Parathyroid adenoma (tissue), 2 donors: ENCODE results near the gene LAMB1.

Experiments
- H2AFZ ChIP-seq: fragments of 300-600 bp; sonication (generic); one replicate; pipeline ENCODE4 v1.7.0; 2017; ENCODE audit warnings: antibody characterized with exemption, mild to moderate bottlenecking
- H3K27ac ChIP-seq: fragments of 300-600 bp; sonication (generic); one replicate; pipeline ENCODE4 v1.7.0; 2017
- H3K27me3 ChIP-seq: fragments of 300-600 bp; sonication (generic); one replicate; pipeline ENCODE4 v1.7.0; 2017; ENCODE audit warnings: low read length; ENCODE audit not compliant: control insufficient read depth, insufficient read depth
- H3K36me3 ChIP-seq: fragments of 300-600 bp; sonication (generic); one replicate; pipeline ENCODE4 v1.7.0; 2017; ENCODE audit warnings: low read length; ENCODE audit not compliant: control insufficient read depth, insufficient read depth
- H3K4me1 ChIP-seq: fragments of 300-600 bp; sonication (generic); one replicate; pipeline ENCODE4 v1.7.0; 2017; ENCODE audit warnings: control low read depth
- H3K4me2 ChIP-seq: fragments of 300-600 bp; sonication (generic); one replicate; pipeline ENCODE4 v1.7.0; 2017; ENCODE audit warnings: low read length
- H3K4me3 ChIP-seq: fragments of 300-600 bp; sonication (generic); one replicate; pipeline ENCODE4 v1.7.0; 2017; ENCODE audit warnings: low read depth, low read length
- H3K79me2 ChIP-seq: fragments of 300-600 bp; sonication (generic); one replicate; pipeline ENCODE4 v1.7.0; 2017; ENCODE audit warnings: control low read depth
- H3K9ac ChIP-seq: fragments of 300-600 bp; sonication (generic); one replicate; pipeline ENCODE4 v1.7.0; 2017; ENCODE audit warnings: mild to moderate bottlenecking
- H3K9me3 ChIP-seq: fragments of 300-600 bp; sonication (generic); one replicate; pipeline ENCODE4 v1.7.0; 2017; ENCODE audit warnings: low read length; ENCODE audit not compliant: control insufficient read depth
- CTCF ChIP-seq: fragments of 300-600 bp; sonication (generic); IDR thresholded peaks from one replicate; pipeline ENCODE4 v1.7.0; 2017; ENCODE audit warnings: antibody characterized with exemption, mild to moderate bottlenecking
- donor health status: primary hyperparathyroidism.

LAMB1 gene

GRCh38 chr7:107944411-107945169 lies 58.4 kb downstream of the LAMB1 start:
- TF ChIP-seq CTCF, result no peak
- H3K27ac ChIP-seq, result no peak overlapping the region
- no peak overlapping the region for H3K4me2 ChIP-seq
- H3K36me3 ChIP-seq, result no peaks in the 10 kb centered on the region
- no peaks in the 10 kb centered on the region for H3K9me3 ChIP-seq
- H3K27me3 ChIP-seq, result no peaks in the 10 kb centered on the region
- H3K79me2 ChIP-seq, result no peaks in the 10 kb centered on the region
- no peak overlapping the region for H3K9ac ChIP-seq
- no peak overlapping the region for H3K4me3 ChIP-seq
- H2AFZ ChIP-seq, result no peak overlapping the region
- H3K4me1 ChIP-seq, result peaks cover 30% of the 10 kb centered on the region

- Histone ChIP-seq H3K9ac (no peak overlapping the region), H3K27ac (no peak overlapping the region), H3K4me2 (no peak overlapping the region), H3K4me1 (peaks cover 21% of the 10 kb centered on the region), H3K9me3 (no peaks in the 10 kb centered on the region), H3K36me3 (no peaks in the 10 kb centered on the region), H3K4me3 (no peak overlapping the region), H3K79me2 (no peaks in the 10 kb centered on the region), H2AFZ (no peak overlapping the region), H3K27me3 (no peaks in the 10 kb centered on the region)
- TF ChIP-seq CTCF, result no peak
These were observed 59.9 kb downstream of the LAMB1 start for GRCh38 chr7:107943018-107943417.

GRCh38 chr7:107940951-107941350 lies 62.0 kb downstream of the LAMB1 start:
- no peak overlapping the region for H3K4me3 ChIP-seq
- H3K9me3 ChIP-seq, result no peaks in the 10 kb centered on the region
- H3K27ac ChIP-seq, result no peak overlapping the region
- no peak overlapping the region for H2AFZ ChIP-seq
- H3K79me2 ChIP-seq, result no peaks in the 10 kb centered on the region
- no peak overlapping the region for H3K4me2 ChIP-seq
- H3K36me3 ChIP-seq, result no peaks in the 10 kb centered on the region
- peaks cover 18% of the 10 kb centered on the region for H3K4me1 ChIP-seq
- no peaks in the 10 kb centered on the region for H3K27me3 ChIP-seq
- H3K9ac ChIP-seq, result no peak overlapping the region
- TF ChIP-seq CTCF, result no peak

DNA sequence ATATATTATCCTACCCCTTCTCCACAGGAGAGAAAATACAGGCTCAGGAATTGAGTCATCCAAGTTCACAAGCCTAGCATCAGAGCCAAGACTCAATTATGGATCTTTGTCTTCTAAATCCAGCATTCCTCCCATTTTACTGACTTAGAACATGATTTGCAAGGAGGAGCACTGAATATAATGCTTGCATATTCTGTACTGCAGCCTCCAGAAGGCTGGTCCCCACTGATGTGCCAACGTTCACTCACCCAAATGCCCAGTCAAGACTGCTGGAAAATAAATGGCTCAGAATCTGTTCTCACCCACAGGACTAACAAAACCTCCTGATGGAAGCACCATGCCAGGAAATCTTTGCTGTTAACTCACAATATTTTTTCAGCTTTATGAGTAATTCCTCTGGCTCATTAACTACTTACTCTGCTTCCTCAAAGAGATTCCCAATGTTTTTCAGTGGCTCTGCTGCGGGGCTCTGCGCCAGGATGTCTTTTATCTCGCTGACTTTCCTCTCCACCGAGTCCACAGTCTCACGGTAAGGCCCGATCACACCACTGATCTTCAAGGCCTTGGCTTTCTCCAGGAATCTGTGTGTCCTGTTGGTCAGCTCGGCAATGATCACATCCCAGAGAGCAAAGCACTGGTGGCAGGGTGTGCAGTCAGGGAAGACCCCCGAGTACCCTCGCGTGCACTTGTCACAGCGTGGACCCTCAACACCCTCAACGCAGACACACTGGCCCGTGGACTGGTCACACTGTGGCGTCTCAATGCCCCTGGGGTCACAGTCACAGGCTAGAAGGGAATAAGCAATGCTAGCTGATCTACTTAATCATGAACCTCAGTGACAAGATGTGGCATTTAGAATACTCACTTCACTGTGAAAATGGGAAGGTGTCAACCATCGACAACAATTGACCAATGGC lies 63.1 kb downstream of the LAMB1 start:
- Histone ChIP-seq H3K27ac (no peak overlapping the region), H2AFZ (no peak overlapping the region), H3K9ac (no peak overlapping the region), H3K4me2 (no peak overlapping the region), H3K4me1 (peaks cover 16% of the 10 kb centered on the region), H3K9me3 (no peaks in the 10 kb centered on the region), H3K4me3 (no peak overlapping the region), H3K79me2 (no peaks in the 10 kb centered on the region), H3K27me3 (no peaks in the 10 kb centered on the region), H3K36me3 (no peaks in the 10 kb centered on the region)
- no peak for TF ChIP-seq CTCF
